ENCODE measurements around the gene RDH12.

GRCh38 chr14:67749341-67750084, 47.8 kb downstream of the RDH12 start:
- TF ChIP-seq CEBPB (IDR thresholded peaks at IDR 0.05) (no peak), NFIC (IDR thresholded peaks at IDR 0.05) (no peak), TCF12 (IDR thresholded peaks at IDR 0.05; ENCODE audit: low read depth) (no peak), TAF1 (IDR thresholded peaks at IDR 0.05; ENCODE audit: low read depth) (no peak), REST (IDR thresholded peaks at IDR 0.05; ENCODE audit: low read depth) (no peak), MAX (IDR thresholded peaks at IDR 0.05) (no peak), CREB1 (IDR thresholded peaks at IDR 0.05; ENCODE audit: low read depth) (no peak), YY1 (IDR thresholded peaks at IDR 0.05; ENCODE audit: low read depth) (no peak), EP300 (IDR thresholded peaks at IDR 0.05; ENCODE audit: borderline replicate concordance) (no peak), TEAD4 (IDR thresholded peaks at IDR 0.05) (no peak)

All from Ishikawa (cell line).